Trophoblast cell (in vitro differentiated cells and primary cell): ENCODE measurements around the gene TOLLIP.

Source experiments
- DNase-seq, 2 donors: peaks; one replicate each; pipeline ENCODE4 v3.0.0-alpha.2; 2016
- H2AFZ ChIP-seq: 2 replicates; pipeline ENCODE4 v1.6.1; 2013; ENCODE audit warnings: low read length, moderate library complexity, mild to moderate bottlenecking; ENCODE audit not compliant: insufficient read depth, poor library complexity
- H2AK5ac ChIP-seq: 2 replicates; pipeline ENCODE4 v1.6.1; 2013; ENCODE audit warnings: mild to moderate bottlenecking, low read length
- H2BK120ac ChIP-seq: 2 replicates; pipeline ENCODE4 v1.6.1; 2013; ENCODE audit warnings: low read length, mild to moderate bottlenecking, moderate library complexity; ENCODE audit not compliant: insufficient read depth, poor library complexity
- H2BK12ac ChIP-seq: 2 replicates; pipeline ENCODE4 v1.6.1; 2013; ENCODE audit warnings: mild to moderate bottlenecking, low read length, moderate library complexity
- H2BK5ac ChIP-seq: 2 replicates; pipeline ENCODE4 v1.6.1; 2013; ENCODE audit warnings: low read length, low read depth, moderate library complexity, mild to moderate bottlenecking; ENCODE audit not compliant: poor library complexity
- H3K14ac ChIP-seq: 2 replicates; pipeline ENCODE4 v1.6.1; 2013; ENCODE audit warnings: mild to moderate bottlenecking, low read length
- H3K18ac ChIP-seq: 2 replicates; pipeline ENCODE4 v1.6.1; 2013; ENCODE audit warnings: mild to moderate bottlenecking, low read length
- H3K23ac ChIP-seq: 2 replicates; pipeline ENCODE4 v1.6.1; 2013; ENCODE audit warnings: low read length
- H3K27ac ChIP-seq: 2 replicates; pipeline ENCODE4 v1.5.1; 2013; ENCODE audit warnings: low read depth, mild to moderate bottlenecking, inconsistent platforms, low read length, moderate library complexity
- H3K27me3 ChIP-seq: 2 replicates; pipeline ENCODE4 v1.6.1; 2013; ENCODE audit warnings: inconsistent platforms, mild to moderate bottlenecking, low read length, moderate library complexity; ENCODE audit not compliant: insufficient read depth
- H3K36me3 ChIP-seq, 2 experiments: 1 replicate in 1 of 2; 2 replicates in 1 of 2; pipeline ENCODE4 v1.6.1; 2013; ENCODE audit warnings: low read length in 2 of 2, mild to moderate bottlenecking in 2 of 2, moderate library complexity in 1 of 2; ENCODE audit not compliant: insufficient read depth in 2 of 2, control insufficient read depth in 1 of 2
- H3K4ac ChIP-seq: 2 replicates; pipeline ENCODE4 v1.6.1; 2013; ENCODE audit warnings: low read depth, mild to moderate bottlenecking, low read length, moderate library complexity
- H3K4me1 ChIP-seq, 2 experiments: 1 replicate in 1 of 2; 2 replicates in 1 of 2; pipeline ENCODE4 v1.6.1; 2013; ENCODE audit warnings: low read length in 2 of 2, mild to moderate bottlenecking in 2 of 2, moderate library complexity in 1 of 2; ENCODE audit not compliant: insufficient read depth in 2 of 2, control insufficient read depth in 1 of 2
- H3K4me2 ChIP-seq: 2 replicates; pipeline ENCODE4 v1.6.1; 2013; ENCODE audit warnings: inconsistent platforms, mild to moderate bottlenecking, low read length, moderate library complexity
- H3K4me3 ChIP-seq: 2 replicates; pipeline ENCODE4 v1.5.1; 2013; ENCODE audit warnings: mild to moderate bottlenecking, low read depth, low read length, inconsistent platforms
- H3K79me1 ChIP-seq: one replicate; pipeline ENCODE4 v1.6.1; 2013; ENCODE audit warnings: low read length
- H3K79me2 ChIP-seq: 2 replicates; pipeline ENCODE4 v1.6.1; 2013; ENCODE audit warnings: low read length, mild to moderate bottlenecking; ENCODE audit not compliant: control insufficient read depth, insufficient read depth, poor library complexity
- H3K9ac ChIP-seq: 2 replicates; pipeline ENCODE4 v1.6.1; 2013; ENCODE audit warnings: mild to moderate bottlenecking, low read length
- H3K9me3 ChIP-seq: 2 replicates; pipeline ENCODE4 v1.6.1; 2013; ENCODE audit warnings: low read depth, mild to moderate bottlenecking, control low read depth, inconsistent platforms, low read length; ENCODE audit not compliant: insufficient read depth
- H4K12ac ChIP-seq: 2 replicates; pipeline ENCODE4 v1.6.1; 2013; ENCODE audit warnings: low read depth, mild to moderate bottlenecking, low read length, moderate library complexity
- H4K8ac ChIP-seq: 2 replicates; pipeline ENCODE4 v1.6.1; 2013; ENCODE audit warnings: low read depth, mild to moderate bottlenecking, low read length, moderate library complexity
- H4K91ac ChIP-seq: one replicate; pipeline ENCODE4 v1.6.1; 2013; ENCODE audit warnings: low read depth, mild to moderate bottlenecking, low read length, moderate library complexity
- WGBS: extraction: QIAGEN DNeasy Blood & Tissue Kit; methylation state at CpG from one replicate; pipeline ENCODE4 v1.1.7; 2013; ENCODE audit warnings: missing lambda C conversion rate; ENCODE audit not compliant: insufficient read length, insufficient coverage; ENCODE audit errors: extremely low coverage; 5-methylcytosine and 5-hydroxymethylcytosine counted together

The TOLLIP gene

DNA sequence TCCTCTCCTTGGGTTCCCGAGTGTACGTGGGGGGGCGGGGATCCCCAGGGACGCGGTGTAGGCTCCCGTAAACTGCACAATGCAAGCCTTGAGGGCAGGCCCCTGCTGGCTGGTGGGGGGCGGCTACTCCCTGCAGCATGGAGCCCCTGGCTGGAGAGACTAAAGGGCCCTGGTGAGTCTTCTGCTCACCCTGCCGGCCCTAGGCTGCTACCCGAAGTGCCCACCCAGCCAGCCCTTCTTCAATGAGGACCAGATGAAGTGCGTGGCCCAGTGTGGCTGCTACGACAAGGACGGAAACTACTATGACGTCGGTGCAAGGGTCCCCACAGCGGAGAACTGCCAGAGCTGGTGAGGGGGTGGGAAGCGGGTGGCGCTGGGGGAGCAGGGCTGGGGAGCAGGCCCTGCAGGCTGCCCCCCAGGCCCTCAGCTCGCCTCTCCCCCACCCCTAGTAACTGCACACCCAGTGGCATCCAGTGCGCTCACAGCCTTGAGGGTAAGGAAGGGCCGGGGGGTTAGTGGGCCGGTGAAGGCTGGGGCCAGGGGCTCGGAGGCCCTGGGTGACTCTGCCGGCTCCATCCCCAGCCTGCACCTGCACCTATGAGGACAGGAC is 69.7 kb downstream of the TOLLIP start:
- H3K9me3 ChIP-seq, result peaks cover 44% of the 10 kb centered on the region
- no peaks in the 10 kb centered on the region for H3K36me3 ChIP-seq
- WGBS, result no CpG with 5 or more reads among the region's 23 CpGs
- no peaks in the 10 kb centered on the region for H3K4me1 ChIP-seq
- no peak overlapping the region for H3K4ac ChIP-seq
- no peaks in the 10 kb centered on the region for H3K27me3 ChIP-seq
- no peak overlapping the region for H3K23ac ChIP-seq
- H2BK5ac ChIP-seq, result no peak overlapping the region
- no peak overlapping the region for H2BK120ac ChIP-seq
- no peak overlapping the region for H4K8ac ChIP-seq
- H4K91ac ChIP-seq, result no peak overlapping the region
- H2AK5ac ChIP-seq, result no peak overlapping the region
- no peak overlapping the region for H3K4me2 ChIP-seq
- no peak overlapping the region for H3K9ac ChIP-seq
- DNase-seq, result no peak
- H3K79me2 ChIP-seq, result no peaks in the 10 kb centered on the region
- no peak overlapping the region for H3K4me3 ChIP-seq
- no peak overlapping the region for H3K27ac ChIP-seq
- no peaks in the 10 kb centered on the region for H3K79me1 ChIP-seq
- H4K12ac ChIP-seq, result no peak overlapping the region
- no peak overlapping the region for H2AFZ ChIP-seq
- H2BK12ac ChIP-seq, result no peak overlapping the region
- H3K14ac ChIP-seq, result no peak overlapping the region
- no peak overlapping the region for H3K18ac ChIP-seq

DNA sequence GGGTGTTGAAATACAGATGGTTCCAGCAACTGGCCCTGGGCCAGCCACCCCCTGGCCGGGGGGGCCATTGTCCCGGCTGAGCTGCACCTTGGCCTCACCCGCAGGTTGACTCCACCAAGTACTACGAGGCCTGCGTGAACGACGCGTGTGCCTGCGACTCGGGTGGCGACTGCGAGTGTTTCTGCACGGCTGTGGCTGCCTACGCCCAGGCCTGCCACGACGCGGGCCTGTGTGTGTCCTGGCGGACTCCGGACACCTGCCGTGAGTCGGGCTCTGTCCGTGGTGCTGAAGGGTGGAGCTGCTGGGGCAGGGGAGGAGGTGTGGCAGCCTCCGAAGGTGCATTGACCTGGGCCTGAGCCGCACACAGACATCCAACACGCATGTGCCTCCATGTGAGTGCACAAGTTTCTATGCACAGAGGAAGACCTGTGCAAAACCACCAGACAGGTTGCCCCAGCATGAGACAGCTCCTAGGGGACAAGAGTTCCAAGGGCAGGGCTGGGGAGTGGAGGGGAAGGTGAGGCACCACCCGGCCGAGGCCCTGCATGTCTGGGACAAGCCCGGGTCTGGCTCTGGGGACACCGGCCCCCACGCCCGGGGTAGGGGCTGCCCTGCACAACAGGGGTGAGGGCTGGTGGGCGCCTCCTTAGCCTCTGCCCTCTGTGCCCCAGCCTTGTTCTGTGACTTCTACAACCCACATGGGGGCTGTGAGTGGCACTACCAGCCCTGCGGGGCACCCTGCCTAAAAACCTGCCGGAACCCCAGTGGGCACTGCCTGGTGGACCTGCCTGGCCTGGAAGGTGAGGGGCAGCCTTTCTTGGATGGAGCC is 70.5 kb downstream of the TOLLIP start:
- peaks cover 41% of the 10 kb centered on the region for H3K9me3 ChIP-seq
- no peak overlapping the region for H4K12ac ChIP-seq
- H3K36me3 ChIP-seq, result no peaks in the 10 kb centered on the region
- no peak overlapping the region for H3K14ac ChIP-seq
- no peak overlapping the region for H2BK12ac ChIP-seq
- no peak overlapping the region for H3K9ac ChIP-seq
- DNase-seq, result peak; percentile 43 to 71
- no peak overlapping the region for H4K91ac ChIP-seq
- H3K4me1 ChIP-seq, result no peaks in the 10 kb centered on the region
- no peak overlapping the region for H3K4ac ChIP-seq
- H2AK5ac ChIP-seq, result no peak overlapping the region
- no peaks in the 10 kb centered on the region for H3K79me2 ChIP-seq
- no peak overlapping the region for H3K4me3 ChIP-seq
- H3K4me2 ChIP-seq, result no peak overlapping the region
- H2AFZ ChIP-seq, result no peak overlapping the region
- no peak overlapping the region for H3K23ac ChIP-seq
- H2BK5ac ChIP-seq, result no peak overlapping the region
- no peak overlapping the region for H3K27ac ChIP-seq
- no CpG with 5 or more reads among the region's 34 CpGs for WGBS
- no peak overlapping the region for H2BK120ac ChIP-seq
- H3K27me3 ChIP-seq, result no peaks in the 10 kb centered on the region
- no peak overlapping the region for H3K18ac ChIP-seq
- H3K79me1 ChIP-seq, result no peaks in the 10 kb centered on the region
- H4K8ac ChIP-seq, result no peak overlapping the region

DNA sequence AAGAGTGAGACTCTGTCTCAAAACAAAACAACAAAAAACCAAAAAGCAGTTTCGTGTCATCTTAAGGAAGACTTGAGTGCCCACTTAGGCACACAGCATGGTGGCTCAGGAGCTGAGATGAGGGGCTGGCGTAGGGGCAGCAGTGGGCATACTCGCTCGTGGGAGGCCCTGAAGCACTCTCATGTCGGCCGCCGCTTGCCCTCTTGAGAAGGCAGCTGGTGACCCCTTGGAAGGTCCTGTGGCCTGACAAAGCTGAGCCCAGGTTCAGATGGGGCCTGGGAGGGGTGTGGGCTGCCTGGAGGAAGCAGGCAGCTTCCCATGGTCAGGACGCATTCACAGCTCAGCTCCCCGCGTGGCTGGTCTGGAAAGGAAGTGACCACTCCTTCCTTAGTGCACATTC is 71.6 kb downstream of the TOLLIP start:
- no peak overlapping the region for H4K91ac ChIP-seq
- H3K9ac ChIP-seq, result no peak overlapping the region

DNA sequence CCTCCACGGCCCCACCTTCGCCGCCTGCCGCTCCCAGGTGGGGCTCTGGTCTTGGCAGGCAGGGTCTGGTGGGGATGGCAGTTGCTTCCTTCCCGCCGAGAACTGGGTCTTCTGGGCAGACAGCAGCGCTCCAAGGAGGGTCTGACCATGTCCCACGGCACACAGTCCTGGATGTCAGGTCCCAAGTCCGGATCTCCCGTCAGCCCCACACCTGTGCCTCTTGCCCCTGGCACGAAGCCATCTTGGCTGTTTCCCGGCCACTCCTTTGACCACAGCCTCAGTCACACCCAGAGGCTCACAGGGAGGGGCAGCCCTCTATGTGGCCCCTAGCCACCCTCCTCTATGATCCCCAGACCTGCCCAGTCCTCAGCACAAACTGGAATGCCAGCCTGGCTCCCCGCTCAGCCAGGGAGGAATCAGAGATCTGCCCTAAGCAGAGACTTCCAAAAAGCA is 72.3 kb downstream of the TOLLIP start:
- no peak overlapping the region for H3K4ac ChIP-seq
- no CpG with 5 or more reads among the region's 13 CpGs for WGBS
- no peak overlapping the region for H3K14ac ChIP-seq
- no peaks in the 10 kb centered on the region for H3K36me3 ChIP-seq
- H3K27me3 ChIP-seq, result no peaks in the 10 kb centered on the region
- H3K4me3 ChIP-seq, result no peak overlapping the region
- H3K4me2 ChIP-seq, result no peak overlapping the region
- H2BK5ac ChIP-seq, result no peak overlapping the region
- H2AFZ ChIP-seq, result no peak overlapping the region
- H3K9me3 ChIP-seq, result peaks cover 31% of the 10 kb centered on the region
- H3K4me1 ChIP-seq, result no peaks in the 10 kb centered on the region
- DNase-seq, result no peak
- no peak overlapping the region for H3K9ac ChIP-seq
- no peak overlapping the region for H2AK5ac ChIP-seq
- no peaks in the 10 kb centered on the region for H3K79me2 ChIP-seq
- no peak overlapping the region for H3K18ac ChIP-seq
- no peak overlapping the region for H4K91ac ChIP-seq
- H2BK120ac ChIP-seq, result no peak overlapping the region
- no peak overlapping the region for H3K23ac ChIP-seq
- no peaks in the 10 kb centered on the region for H3K79me1 ChIP-seq
- no peak overlapping the region for H2BK12ac ChIP-seq
- H4K12ac ChIP-seq, result no peak overlapping the region
- no peak overlapping the region for H3K27ac ChIP-seq
- H4K8ac ChIP-seq, result no peak overlapping the region

More for the DNA sequence above, 71.6 kb downstream of the TOLLIP start:
- WGBS, result no CpG with 5 or more reads among the region's 10 CpGs
- H3K4me3 ChIP-seq, result no peak overlapping the region
- H2BK12ac ChIP-seq, result no peak overlapping the region
- H4K8ac ChIP-seq, result no peak overlapping the region
- no peak for DNase-seq
- H2AFZ ChIP-seq, result no peak overlapping the region
- H3K36me3 ChIP-seq, result no peaks in the 10 kb centered on the region
- H3K4ac ChIP-seq, result no peak overlapping the region
- peaks cover 38% of the 10 kb centered on the region for H3K9me3 ChIP-seq
- H2AK5ac ChIP-seq, result no peak overlapping the region
- no peak overlapping the region for H2BK120ac ChIP-seq
- H3K27me3 ChIP-seq, result no peaks in the 10 kb centered on the region
- no peak overlapping the region for H3K18ac ChIP-seq
- no peak overlapping the region for H3K4me2 ChIP-seq
- H3K27ac ChIP-seq, result no peak overlapping the region
- H3K14ac ChIP-seq, result no peak overlapping the region
- H4K12ac ChIP-seq, result no peak overlapping the region
- H3K79me1 ChIP-seq, result no peaks in the 10 kb centered on the region
- H3K23ac ChIP-seq, result no peak overlapping the region
- no peaks in the 10 kb centered on the region for H3K4me1 ChIP-seq
- no peak overlapping the region for H2BK5ac ChIP-seq
- no peaks in the 10 kb centered on the region for H3K79me2 ChIP-seq
